Measurements from ENCODE around the gene PUS7.
"Not testable (repeated sequence)": the region's sequence is repeated elsewhere in the genome, so short reads cannot be mapped to it uniquely, and the experiment has no call there.

Gene PUS7

GRCh38 chr7:105502173-105502572 lies 19.9 kb downstream of the PUS7 start:
- DNase-seq = peak in 1 of 51 donors; percentile 3

DNA sequence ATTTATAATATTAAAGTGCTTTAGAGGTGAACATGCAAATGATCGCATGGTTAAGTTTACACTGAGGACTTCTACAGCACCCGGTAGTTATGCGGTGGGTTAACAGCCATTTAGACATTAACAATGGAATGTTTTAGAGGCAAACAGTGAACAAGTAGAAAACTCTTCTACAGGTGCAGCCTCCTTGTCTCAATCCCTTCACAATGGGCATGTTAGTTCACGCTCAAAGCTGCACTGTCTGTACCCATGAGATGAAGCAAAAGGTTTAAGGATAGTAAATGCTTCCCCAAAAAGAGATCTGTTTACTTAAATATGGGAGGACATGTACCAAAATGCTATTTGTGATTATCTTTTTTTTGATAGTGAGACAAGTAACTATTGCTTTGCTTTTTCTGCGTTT lies 25.1 kb downstream of the PUS7 start:
- no peak for DNase-seq

- DNase-seq = no peak
Observed at GRCh38 chr7:105496521-105496920, 25.6 kb downstream of the PUS7 start.

DNA sequence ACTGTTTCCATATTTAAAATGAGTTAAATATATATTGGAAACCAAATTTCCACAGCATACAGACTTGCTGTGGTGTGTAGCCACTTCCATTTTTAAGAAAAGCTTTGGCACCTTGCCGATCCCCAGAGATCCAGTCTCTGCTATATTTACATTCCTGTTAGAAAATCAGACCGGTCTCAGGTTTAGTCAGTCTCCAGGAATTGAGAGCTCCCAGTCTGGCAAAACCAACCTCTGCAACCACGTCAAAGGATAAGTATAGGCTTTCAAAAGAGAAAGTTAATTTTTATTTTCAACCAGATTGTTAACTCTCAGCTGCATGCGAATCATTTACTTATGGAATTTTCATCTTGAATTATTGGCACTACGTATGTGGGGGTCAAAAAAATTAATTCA lies 28.2 kb downstream of the PUS7 start:
- no peak for DNase-seq

GRCh38 chr7:105493196-105493922 lies 28.7 kb downstream of the PUS7 start:
- peak in 1 of 51 donors; percentile 15 for DNase-seq

DNA sequence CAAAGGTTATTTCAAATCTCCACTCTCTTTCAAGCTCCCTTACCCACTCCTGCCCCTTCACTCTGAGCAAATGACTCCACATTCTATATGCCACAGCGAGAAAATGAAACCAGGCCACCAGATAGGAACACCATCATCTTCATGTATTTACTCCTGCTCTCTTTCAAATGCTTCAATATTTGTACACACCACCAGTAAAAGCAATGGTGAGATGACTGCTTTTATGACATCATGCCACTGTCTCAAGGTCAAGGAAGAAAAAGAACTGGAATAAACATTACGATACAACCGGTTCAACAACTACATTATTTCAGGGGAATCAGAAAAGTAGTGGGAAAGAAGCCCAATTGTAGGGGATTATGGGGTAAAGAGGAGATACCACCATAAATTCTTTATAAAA lies 32.7 kb downstream of the PUS7 start:
- DNase-seq = no peak

- peak in 5 of 51 donors; percentile 4 to 18 (median 12) for DNase-seq
Observed at GRCh38 chr7:105487579-105488571, 34.2 kb downstream of the PUS7 start.

DNA sequence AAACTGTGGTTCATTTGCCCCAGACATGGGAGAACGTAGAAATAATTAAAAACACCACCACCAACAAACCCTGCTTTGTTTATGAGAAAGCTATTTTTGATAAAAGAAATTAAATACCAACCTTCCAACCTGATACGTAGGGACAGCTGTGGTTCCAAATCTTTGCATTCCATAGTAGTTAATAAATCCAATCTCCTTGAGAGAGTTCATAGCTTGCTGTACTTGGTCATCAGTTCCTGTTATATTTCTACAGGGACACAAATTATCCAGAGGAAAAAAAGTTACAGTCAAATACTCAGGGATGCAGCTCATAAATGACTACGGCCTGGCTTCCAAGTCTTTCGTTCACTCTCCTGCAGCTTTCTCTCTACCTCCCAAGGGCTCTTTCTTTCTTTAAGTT lies 41.1 kb downstream of the PUS7 start:
- DNase-seq = no peak

GRCh38 chr7:105478606-105479005 lies 43.5 kb downstream of the PUS7 start:
- no peak for DNase-seq

DNA sequence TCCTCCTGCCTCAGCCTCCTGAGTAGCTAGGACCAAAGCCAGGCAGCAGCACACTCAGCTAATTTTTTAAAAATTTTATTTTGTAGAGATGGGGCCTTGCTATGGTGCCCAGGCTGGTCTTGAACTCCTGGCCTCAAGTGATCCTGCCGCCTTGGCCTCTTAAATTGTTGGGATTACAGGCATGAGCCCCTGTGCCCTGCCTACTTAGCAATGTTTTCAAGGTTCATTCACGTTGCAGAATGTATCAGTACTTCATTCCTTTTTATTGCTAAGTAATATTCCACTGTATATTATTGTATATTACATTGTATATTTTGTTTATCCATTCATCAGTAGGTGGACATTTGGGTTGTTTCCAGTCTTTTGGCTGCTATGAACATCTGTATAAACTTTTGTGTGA lies 44.2 kb downstream of the PUS7 start:
- DNase-seq = no peak

GRCh38 chr7:105474045-105474444 lies 48.0 kb downstream of the PUS7 start:
- DNase-seq = no peak

DNA sequence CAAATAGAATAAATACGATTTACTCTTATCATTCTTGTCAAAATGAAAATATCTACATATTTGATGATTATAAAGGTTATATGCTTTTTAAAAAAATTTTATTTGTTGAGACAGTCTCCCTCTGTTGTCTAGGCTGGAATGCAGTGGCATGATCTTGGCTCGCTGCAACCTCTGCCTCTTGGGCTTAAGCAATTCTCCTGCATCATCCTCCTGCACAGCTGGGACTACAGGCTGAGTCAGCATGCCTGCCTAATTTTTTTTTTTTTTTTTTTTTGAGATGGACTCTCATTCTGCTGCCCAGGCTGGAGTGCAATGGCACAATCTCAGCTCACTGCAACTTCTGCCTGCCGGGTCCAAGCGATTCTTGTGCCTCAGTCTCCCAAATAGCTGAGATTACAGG lies 48.9 kb downstream of the PUS7 start:
- DNase-seq = no peak

DNA sequence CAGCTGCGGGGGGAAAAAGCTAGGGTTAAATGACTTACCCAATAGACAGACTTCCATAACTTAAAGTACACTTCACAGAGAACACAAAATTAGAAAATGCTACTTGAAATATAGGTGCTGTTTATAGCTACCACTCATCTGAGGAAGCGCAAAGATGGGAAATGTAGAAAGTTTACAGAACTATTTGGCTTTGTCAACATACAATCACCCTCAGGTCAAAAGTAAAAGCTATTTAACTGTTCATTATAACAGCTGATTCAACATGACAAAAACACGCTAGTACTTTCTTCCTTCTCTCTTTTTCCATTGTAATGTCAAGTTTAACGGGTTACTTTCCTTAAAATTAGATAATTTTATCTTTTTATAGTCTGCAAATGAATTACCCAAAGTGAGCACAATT lies 51.2 kb downstream of the PUS7 start:
- DNase-seq = no peak

GRCh38 chr7:105470090-105470489 lies 52.0 kb downstream of the PUS7 start:
- no peak for DNase-seq

- DNase-seq = no peak
Observed at GRCh38 chr7:105462765-105463420, 59.2 kb downstream of the PUS7 start.

GRCh38 chr7:105461518-105461917 lies 60.6 kb downstream of the PUS7 start:
- DNase-seq = no peak

- DNase-seq = no peak
Observed at GRCh38 chr7:105457619-105458225, 64.3 kb downstream of the PUS7 start.

- no peak for DNase-seq
Observed at GRCh38 chr7:105454921-105455320, 67.2 kb downstream of the PUS7 start.

- no peak for DNase-seq
Observed at GRCh38 chr7:105454095-105454747, 67.8 kb downstream of the PUS7 start.

GRCh38 chr7:105452085-105452484 lies 70.0 kb downstream of the PUS7 start:
- DNase-seq = no peak

GRCh38 chr7:105450870-105451269 lies 71.2 kb downstream of the PUS7 start:
- not testable (repeated sequence) for DNase-seq

Data from hypothalamus (tissue), 51 donors.